LNCaP clone FGC (cell line): ENCODE results near the gene DOK4.
A peak's percentile ranks its signal among the peaks of the same experiment; 100 is the strongest.

Experiments
- DNase-seq: peaks from one replicate; pipeline ENCODE4 v3.0.0-alpha.2; 2011; ENCODE audit warnings: low read depth
- H3K4me3 ChIP-seq: 2 replicates; pipeline ENCODE4 v1.5.1; 2011; ENCODE audit warnings: mild to moderate bottlenecking, low read depth, low read length, control low read depth
- CTCF ChIP-seq: IDR thresholded peaks from 2 replicates; pipeline ENCODE4 v1.5.1; 2012; ENCODE audit warnings: mild to moderate bottlenecking; ENCODE audit not compliant: control insufficient read depth, insufficient read depth; ENCODE audit errors: extremely low read depth

The DOK4 gene

GRCh38 chr16:57532266-57532625 is 46.0 kb upstream of the DOK4 start:
- DNase-seq, result peak; percentile 50
- no peak overlapping the region for H3K4me3 ChIP-seq
- TF ChIP-seq CTCF, result no peak

GRCh38 chr16:57531635-57532265 is 45.5 kb upstream of the DOK4 start:
- H3K4me3 ChIP-seq, result no peak overlapping the region
- no peak for TF ChIP-seq CTCF
- no peak for DNase-seq

GRCh38 chr16:57531253-57531575 is 44.9 kb upstream of the DOK4 start:
- TF ChIP-seq CTCF, result no peak
- no peak overlapping the region for H3K4me3 ChIP-seq
- DNase-seq, result no peak

GRCh38 chr16:57530522-57531252 is 44.4 kb upstream of the DOK4 start:
- TF ChIP-seq CTCF, result no peak
- no peak for DNase-seq
- no peak overlapping the region for H3K4me3 ChIP-seq

GRCh38 chr16:57530104-57530521 is 43.8 kb upstream of the DOK4 start:
- DNase-seq, result no peak
- no peak overlapping the region for H3K4me3 ChIP-seq
- TF ChIP-seq CTCF, result no peak

- no peak for DNase-seq
- no peak for TF ChIP-seq CTCF
- no peak overlapping the region for H3K4me3 ChIP-seq
Measured at GRCh38 chr16:57529391-57530103, 43.3 kb upstream of the DOK4 start.
